ENCODE results near the gene KLHL26. TPM values are rescaled to one million over a fixed set of nuclear protein-coding genes. Genes with fewer than 3 reads are reported as not detected.

Gene KLHL26
- total RNA-seq, 1 experiment from 2014 or later, result 10.7 TPM

GRCh38 chr19:18617562-18617961 is 19.3 kb upstream of the KLHL26 start:
- Histone ChIP-seq H4K91ac (ENCODE audit: insufficient read length, low read depth, low read length) (no peak overlapping the region), H2BK120ac (ENCODE audit: low read depth, low read length, poor library complexity, severe bottlenecking) (no peak overlapping the region), H3K27me3 (ENCODE audit: insufficient read depth, low read length) (peaks cover 21% of the 10 kb centered on the region), H3K79me1 (ENCODE audit: insufficient read depth, low read depth, low read length, poor library complexity, severe bottlenecking) (no peaks in the 10 kb centered on the region), H3K23me2 (ENCODE audit: insufficient read length, low read depth, low read length, poor library complexity, severe bottlenecking) (peaks cover 7% of the 10 kb centered on the region), H4K5ac (ENCODE audit: insufficient read length, low read depth, low read length) (no peak overlapping the region), H2AK5ac (ENCODE audit: insufficient read length, low read length) (no peak overlapping the region), H2AFZ (ENCODE audit: low read length) (no peak overlapping the region), H3K18ac (ENCODE audit: insufficient read length, low read depth, low read length) (no peak overlapping the region), H3K4me1 (ENCODE audit: insufficient read depth, low read length) (no peaks in the 10 kb centered on the region), H3K9ac (ENCODE audit: extremely low read depth, insufficient read length, low read length) (no peak overlapping the region), H3K9me3 (ENCODE audit: control insufficient read depth, low read depth, low read length) (no peaks in the 10 kb centered on the region), H3K79me2 (ENCODE audit: insufficient read depth, low read length) (no peaks in the 10 kb centered on the region), H3K4me2 (ENCODE audit: insufficient read depth, insufficient read length, low read length) (no peak overlapping the region), H3K27ac (ENCODE audit: insufficient read length, low read depth, low read length) (no peak overlapping the region), H2BK15ac (ENCODE audit: low read depth, low read length) (no peak overlapping the region), H4K8ac (replicated peaks; ENCODE audit: insufficient read length, low read depth, low read length) (no peak overlapping the region), H3K56ac (ENCODE audit: insufficient read length, low read depth, low read length) (no peak overlapping the region), H4K20me1 (ENCODE audit: control insufficient read depth, insufficient read depth, insufficient read length) (no peaks in the 10 kb centered on the region), H3K4ac (ENCODE audit: low read depth, low read length) (no peak overlapping the region), H2BK20ac (ENCODE audit: low read depth, low read length, poor library complexity, severe bottlenecking) (no peak overlapping the region), H3K14ac (ENCODE audit: insufficient read depth, low read length) (no peak overlapping the region), H3K23ac (ENCODE audit: insufficient read length, low read depth, low read length) (no peak overlapping the region), H2BK5ac (ENCODE audit: insufficient read length, low read length) (no peak overlapping the region), H3T11ph (ENCODE audit: low read length) (no peak overlapping the region), H2BK12ac (ENCODE audit: insufficient read length, low read depth, low read length) (no peak overlapping the region)
- Mint-ChIP-seq H3K36me3 (ENCODE audit: insufficient read depth in 1 of 3, low read depth in 3 of 3) (peaks cover 0 to 7% (median 4%) of the 10 kb centered on the region in 3 experiments; a peak in 5 of 7 replicates), H3K27ac (no peak overlapping the region), H3K27me3 (ENCODE audit: low read depth) (peaks cover 71% of the 10 kb centered on the region), H3K4me1 (peaks cover 8 to 12% of the 10 kb centered on the region in 2 experiments), H3K9me3 (peaks cover 5 to 6% of the 10 kb centered on the region in 2 experiments; a peak in 4 of 5 replicates), H3K4me3 (no peak overlapping the region)
- TF ChIP-seq CTCF (conservative IDR thresholded peaks at IDR 0.05), result no peak
- DNase-seq, result no peak

All from H9 (cell line).